Ramos (cell line): ENCODE measurements around the gene BCAR3.

Source experiments
- in situ Hi-C: fragments of 300-500 bp; cut with MboI; formaldehyde crosslinking; loops from one replicate; pipeline ENCODE4 v1.14.3; 2022; ENCODE audit warnings: low sequenced_read_pairs; ENCODE audit not compliant: unreplicated experiment

The BCAR3 gene

DNA sequence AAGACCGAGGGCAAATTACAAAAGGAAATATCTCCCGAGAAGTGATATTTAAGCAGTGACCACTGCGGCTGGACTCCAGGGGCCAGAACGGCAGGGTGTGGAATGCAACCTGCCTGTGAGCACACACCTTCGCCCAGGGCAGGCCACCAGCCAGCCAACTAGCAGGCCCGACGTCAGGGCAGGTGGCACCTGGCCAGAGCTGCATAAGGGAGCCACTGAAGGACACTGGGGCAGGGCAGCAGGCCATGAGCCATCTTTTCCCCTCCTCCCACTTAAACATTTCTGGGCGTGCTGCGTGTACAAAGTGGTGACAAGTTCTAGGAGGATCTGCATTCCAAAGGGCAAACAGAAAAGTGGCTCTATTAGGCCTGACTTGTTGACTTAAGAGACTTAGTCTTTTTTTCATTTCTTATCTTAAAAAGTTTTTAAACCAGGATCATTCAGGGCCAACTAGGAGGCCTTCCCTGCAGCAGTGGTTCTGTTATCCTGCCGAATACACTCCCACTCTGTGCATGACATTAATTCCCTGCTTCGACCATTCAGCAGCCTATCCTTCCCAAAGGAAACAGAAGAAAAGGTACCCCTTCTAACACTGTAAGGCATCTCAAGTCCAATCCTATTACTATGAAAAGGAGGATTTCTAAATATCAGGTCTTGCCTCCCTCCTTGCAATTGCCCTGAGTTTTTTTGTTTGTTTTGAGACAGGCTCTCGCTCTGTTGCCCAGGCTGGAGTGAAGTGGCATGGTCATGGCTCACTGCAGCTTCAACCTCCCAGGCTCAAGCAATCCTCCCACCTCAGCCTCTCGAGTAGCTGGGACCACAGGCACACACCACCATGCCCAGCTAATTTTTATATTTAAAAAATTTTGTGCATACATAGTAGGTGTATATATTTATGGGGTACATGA is 96.3 kb downstream of the BCAR3 start:
- in situ Hi-C loops = no loop called here

DNA sequence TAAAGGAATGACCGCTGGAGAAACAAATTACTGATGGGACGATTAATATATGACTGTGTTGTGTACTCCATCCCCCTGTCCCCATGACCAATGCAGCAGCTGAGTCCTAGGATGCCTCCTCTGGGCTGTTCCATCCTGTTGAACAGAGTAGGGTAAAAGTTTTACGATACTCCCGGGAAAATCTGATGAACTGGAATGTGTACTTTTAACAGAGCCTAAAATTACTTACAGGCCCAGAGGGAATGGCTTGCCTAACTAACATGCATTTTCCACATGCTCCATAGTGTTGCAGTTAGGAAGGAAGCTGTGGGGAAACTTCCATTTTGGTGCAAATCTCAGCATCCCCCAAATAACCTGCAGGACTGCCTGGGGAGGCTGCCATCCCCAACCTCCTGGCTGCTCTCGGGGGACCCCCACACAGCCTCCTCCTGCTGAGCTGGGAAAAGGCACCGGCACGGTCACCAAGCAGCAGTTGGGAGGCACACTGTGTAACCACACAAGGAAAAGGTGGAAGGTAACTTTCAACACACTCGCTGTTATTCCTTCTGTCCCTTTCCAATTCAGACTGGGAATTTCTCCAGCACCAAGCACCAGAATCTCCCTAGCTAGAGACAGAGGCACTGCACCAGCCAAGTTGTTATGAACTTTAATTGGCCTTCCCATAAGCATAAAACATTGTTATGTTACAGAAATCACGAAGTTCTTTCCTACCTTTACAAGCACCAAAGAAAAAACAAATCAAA is 97.2 kb downstream of the BCAR3 start:
- in situ Hi-C loops = no loop called here

DNA sequence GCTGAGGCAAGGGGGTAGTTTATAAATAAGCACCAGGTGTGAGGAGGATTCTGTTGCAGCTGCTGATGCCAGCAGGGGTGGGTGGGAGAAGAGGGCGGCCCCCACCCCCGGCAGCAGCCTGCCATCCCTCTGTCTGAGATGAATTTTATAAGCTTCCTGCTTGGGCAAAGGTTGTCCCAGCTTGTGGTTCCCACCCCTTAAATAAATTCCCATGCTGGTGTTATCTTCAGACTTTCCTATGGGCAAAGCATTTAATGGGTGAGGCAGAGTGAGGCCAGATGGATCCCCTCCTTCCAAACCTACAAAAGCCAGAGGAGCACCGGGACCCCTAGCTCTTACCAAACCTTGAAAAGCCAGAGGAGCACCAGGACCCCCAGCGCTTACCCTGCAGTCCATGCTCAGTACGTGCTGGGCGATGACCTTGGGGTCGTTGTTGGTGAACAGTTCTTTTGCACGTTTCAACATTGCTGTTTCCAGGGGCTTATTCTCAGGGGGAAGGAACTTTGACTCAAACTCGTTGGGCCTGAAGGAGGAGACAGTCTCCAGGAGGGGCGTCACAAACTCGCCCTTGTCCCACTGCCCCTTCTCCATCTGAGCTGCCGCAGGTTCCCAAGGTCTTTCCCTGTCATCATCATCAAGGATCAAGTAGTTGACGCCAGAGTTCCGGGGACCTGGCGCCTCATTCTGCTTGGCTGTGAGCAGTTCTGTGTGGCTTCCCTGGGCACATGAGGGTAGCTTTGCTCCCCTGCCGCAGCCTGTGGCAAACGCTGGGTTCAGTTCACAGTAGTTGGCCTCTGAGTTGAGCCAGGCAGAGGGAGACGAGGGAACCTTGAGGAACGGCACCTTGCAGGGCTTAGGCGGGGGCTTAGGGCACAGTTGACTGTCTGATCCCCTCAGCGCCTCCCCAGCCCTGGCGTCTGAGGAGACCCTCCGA is 99.5 kb downstream of the BCAR3 start:
- in situ Hi-C loops = no loop called here

DNA sequence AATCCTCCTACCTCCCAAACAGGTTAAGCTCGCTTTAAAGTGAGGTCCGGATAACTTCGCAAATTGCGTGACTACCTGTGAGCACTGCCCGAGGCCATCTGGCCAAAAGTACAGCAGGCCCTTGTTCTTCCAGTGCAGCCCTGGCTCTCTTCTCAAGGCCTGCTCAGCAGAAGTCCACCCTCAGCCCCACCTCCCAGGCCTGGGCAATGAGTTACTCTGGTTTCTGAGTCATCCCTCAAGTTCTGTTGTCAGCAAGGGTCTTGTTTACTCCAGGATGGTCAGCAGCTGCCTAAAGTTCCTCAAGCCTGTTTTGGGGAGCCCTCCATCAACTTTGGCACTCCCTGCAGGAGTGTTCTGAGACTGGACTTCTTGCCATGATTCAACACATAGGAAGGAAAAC is 101.7 kb downstream of the BCAR3 start:
- in situ Hi-C loops = no loop called here

DNA sequence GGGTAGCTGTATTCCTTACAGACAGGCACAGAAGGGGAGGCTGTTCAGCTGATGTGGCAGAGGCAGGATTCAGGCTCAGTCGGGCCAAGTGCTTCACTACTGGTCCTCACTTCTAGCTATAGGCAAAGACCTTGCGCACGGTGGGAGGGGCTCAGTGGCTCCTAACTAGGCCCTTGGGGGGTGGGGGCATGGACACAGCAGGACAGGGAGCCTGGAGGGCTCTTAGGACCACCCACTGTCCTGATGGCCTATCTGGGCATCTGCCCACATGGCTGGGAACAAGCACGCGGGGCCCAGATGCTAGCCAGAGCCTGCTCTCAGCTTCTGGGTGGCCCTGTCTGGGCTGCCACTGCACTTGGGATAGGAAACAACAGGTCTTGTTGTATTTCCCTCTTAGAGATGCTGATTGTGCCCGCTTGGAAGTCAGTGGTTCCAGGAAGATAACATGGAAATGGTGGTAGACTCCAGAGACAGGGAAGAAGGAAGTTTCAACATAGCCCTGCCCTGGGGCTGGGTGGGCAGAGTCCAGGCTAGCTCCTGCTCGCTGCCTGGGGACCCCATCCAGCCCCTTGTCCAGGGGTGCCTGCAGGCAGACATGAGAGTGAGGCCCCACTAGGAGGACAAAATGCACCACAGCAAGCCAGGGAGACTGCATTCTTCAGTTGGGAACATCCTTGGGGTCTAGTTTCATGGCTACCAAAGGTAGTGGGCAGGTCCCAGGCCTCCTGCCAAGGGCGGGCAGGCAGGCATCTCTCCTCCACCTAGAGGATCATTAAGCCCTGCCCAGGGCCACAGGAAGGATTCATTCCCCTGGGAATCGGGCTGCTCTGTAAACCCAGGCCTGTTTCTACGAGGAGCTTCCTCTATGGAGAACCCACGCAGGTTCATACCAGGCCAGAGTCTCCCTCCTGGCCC is 102.5 kb downstream of the BCAR3 start:
- in situ Hi-C loops = no loop called here

DNA sequence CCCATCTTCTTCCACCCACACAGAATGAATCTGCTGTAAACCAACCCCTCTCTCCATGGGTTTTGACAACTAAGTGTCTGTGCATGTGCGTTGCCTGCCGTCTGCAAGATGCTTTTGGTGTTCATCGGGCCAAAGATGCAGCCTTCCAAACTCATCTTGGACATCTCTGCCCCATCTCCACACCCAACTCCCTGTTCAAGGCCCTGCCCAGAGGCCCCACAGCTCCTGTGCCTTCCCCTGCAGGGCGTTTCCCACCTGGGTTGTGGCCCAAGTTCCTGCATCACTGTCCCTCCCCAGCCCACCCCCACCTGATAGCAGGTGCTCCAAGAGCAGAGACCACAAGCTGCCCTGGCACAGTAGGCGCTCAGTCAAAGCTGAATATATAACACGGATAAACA is 103.2 kb downstream of the BCAR3 start:
- in situ Hi-C loops = no loop called here

DNA sequence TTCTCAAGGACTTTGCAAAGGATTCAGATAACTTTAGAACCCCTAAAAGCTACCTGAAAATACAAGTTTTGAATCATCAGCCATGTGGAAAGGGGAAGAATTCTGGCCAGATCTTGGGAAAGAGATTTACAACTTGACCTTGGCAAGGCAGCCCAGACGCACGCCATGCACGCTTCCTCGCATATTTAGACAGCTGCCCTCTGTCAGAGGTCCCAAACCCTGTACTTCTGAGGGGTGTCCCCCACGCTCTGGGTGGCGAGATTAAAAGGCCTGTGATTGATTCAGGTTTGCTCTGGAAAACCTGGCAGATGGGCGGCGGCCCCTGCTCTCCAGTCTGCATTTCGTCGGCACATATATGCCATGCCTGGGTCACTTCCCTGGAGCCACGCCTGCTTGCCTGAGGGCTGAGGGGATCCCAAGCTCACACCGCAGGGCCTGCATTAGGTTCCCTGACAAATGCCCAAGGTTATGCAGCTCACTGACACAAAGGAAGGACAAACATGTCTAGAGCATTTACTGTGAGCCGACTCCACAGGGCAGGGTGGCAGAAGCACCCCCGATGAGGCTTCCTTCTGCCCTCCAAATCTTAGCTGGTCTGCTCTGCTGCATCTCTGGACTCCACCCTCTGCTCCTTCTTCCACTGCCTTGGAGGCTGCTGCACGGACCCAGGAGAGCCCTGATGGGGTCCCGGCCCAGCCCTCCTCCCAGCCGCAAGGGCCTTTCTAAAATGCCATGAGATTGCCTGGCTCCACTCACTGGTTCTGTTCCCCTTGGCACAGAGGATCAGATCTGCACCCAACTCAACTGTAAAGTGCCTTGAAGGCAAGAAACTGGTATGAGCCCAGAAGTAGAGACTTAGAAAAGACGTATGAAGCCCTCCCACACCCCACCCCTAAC is 103.9 kb downstream of the BCAR3 start:
- in situ Hi-C loops = no loop called here

DNA sequence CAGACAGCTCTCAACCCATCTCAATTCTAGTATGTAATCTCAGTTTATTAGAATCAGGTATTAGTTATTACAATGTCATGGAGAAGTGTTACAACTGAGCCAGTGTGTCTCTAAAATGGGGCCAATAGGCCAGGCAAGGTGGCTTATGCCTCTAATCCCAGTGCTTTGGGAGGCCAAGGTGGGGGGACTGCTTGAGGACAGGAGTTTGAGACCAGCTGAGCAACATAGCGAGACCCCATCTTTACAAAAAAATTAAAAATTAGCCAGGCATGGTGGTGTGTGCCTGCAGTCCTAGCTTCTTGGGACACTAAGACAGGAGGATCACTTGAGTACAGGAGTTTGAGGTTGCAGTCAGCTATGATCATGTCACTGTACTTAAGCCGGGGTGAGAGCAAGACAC is 104.9 kb downstream of the BCAR3 start:
- in situ Hi-C loops = no loop called here

DNA sequence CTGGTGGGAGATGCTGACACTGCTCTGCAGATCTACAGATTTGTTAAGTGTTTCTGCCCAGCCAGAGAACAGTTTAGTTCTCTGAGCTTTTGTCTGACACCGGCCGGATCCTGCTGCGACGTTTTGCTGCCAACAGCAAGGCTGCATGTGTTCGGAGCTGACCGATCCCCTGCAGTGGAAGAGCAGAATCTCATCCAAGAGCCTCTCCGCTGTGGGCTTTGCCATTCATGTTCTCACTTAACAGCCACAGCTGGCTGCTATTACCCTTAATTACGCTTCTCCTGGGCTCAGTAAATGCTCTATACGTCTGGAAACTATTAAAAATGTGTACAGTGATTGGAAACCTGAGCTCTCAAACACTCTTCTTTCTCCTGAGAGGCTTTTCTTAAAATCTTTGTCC is 105.3 kb downstream of the BCAR3 start:
- in situ Hi-C loops = no loop called here

DNA sequence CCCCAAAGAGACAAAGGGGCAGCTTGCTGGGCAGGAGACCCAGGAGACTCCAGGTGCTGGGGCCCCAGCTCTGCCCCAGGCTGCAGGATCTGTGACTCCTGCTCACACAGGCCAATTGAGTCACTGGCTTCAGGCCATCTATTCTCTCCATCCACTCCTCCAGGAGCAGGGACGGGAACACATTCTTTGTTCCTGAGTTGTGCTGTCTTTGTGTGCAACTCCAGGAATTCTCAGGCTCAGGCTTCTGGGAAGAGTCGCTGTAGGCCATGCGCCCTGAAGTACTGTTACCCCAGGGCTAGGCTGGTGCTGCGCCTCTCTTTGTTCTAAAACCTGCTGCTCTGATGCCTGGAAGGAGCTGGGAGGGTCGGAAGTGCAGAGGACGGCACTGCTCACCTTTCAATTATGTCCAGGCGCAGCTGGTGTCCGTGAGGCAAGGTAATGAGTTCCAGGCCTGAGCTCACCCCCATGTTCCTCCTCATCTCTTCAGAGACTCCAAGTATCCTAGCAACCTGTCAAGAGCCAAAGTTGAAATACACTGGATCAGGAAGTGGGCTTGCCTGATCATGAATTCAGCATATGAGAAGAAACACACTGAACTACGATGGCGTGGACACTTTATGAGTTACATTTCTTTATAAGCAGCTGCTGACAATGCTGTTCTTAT is 105.9 kb downstream of the BCAR3 start:
- in situ Hi-C loops = no loop called here

DNA sequence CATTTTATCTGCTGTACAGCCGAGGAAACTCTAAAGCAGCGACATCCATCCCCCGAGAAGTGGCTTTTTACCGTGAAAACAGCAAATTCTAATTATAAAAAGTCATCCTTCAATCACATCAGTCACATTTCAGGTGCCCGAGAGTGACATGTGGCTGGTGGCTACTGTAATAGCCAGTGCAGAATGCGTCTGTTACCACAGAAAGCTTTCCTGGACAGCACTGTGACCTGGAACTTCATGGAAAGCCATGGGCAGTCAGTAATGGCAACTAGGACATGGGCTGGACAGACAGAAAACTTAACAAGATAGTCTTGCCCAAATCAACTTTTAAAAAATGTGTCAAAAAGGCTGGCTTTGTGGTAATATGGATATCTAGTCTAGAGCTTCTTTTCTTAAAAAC is 106.6 kb downstream of the BCAR3 start:
- in situ Hi-C loops = no loop called here

DNA sequence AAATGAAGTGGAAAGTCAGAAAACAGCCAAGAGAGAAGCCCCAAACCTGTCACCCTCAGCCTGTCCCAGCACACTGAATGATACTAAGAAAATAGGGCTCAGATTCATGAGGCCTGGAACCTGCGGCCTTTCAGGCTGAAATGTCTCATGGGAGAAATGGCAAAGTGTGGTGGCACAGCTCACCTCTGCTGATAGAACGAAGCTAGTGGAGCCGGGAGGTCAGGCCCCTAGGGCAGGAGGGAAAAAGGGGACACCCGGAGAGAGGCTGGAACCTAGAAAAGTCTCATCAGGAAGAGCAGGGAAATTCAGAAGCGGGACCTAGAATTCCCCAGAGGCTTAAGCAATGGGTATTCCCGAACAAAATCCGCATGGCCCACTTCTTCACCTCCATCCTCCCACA is 107.1 kb downstream of the BCAR3 start:
- in situ Hi-C loops = no loop called here

DNA sequence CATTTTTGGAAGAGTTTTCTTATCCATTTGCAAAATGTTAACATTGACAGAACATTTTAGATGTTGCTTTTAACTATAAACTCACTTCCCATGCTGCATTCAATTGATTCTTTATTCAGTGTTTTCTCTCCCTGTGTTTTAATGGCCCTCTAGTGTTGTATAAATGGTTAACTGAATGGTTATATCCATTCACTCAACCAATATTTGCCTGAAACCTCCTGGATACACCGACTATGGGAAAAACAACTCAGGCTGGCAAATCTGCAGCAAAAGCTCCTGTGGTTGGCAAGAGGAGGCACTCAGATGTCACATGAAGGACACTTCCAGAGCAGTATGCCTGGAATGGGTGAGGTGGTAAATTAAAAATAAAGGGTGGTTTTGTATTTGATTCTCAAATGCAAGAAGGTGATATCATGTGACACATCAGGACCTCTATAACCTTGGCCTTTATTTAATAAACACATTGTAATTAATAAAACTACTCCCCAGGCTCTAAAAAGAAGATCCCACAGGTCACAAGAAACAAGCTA is 107.6 kb downstream of the BCAR3 start:
- in situ Hi-C loops = no loop called here

DNA sequence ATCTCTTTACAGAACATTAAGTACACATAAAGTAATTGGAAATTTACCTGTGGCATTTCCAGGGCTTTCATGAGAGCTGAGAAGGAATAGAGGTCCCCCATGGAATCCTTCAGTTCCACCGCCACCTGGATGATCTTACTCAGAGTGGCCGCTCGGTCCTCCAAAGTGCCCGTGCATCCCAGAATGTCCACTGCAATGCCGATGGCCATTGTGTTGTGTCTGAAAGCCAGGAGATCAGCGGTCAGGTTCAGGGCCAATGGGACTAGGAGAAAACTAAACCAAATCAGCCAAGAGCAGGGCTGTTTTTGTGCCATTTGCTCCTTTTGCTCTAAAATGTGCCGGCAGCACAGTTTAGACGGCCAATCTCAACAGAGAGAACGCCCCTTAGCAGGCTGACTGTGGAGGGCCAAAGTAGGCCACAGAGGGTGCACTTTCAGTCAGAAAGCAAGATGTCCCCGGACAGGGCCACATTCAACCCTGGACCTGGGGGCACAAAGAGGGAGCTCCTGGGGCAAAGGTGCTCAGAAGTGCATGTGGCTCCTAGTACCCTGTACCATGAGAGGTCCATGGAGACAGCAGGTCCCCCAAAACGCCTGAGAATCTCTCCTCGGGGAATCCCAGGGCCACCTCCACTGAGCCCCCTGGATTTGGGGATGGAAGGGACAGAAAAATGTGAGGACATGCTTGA is 109.9 kb downstream of the BCAR3 start:
- in situ Hi-C loops = no loop called here

DNA sequence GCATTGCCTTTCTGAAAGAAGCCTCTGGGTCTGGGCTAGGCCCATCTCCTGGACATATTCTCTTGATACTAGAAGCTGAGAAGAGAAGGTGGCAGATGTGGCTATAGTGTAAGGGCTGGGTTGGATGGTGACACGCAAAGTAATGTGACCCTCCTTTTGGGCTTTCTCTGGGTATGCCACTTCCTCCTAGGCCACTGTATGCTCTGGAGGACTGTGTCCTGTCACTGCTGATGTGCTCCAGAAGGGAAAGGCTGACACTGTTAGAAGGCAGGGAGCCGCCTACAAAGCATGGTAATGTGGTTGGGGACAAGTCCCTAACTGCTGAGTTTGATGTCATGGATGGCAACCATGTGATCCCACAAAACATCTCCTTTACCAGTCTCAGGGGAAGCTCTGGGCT is 112.1 kb downstream of the BCAR3 start:
- in situ Hi-C loops = no loop called here

DNA sequence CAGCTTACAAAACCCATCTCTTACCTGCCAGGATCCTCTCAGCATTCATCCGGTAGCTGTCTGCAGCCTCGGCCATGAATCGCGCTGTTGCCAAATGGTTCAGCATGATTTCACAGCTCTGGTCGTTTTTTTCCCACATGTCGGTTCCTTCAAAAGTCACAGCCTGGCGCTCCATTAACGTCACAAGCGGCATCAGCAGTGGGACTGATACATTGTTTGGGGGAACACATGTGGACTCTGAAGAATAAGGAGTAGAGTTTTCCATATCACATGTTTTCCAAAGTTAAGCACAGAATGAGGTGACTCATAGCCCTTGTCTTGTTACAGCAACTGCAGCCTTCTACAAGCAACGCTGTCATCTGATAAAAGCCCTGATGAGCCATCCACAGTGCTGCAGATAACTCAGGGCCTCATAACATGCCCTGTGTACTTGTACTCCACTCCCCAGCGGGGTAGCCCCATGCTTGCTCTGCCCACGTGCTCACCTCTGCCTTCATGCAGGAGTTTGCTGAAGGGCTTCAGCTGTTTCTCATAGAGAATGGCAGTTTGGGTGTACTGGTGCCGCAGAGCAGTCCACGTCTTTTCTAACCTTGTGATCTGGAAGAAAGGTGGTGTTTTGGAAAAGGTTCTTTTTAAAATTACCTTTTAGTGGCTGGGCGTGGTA is 114.2 kb downstream of the BCAR3 start:
- in situ Hi-C loops = no loop called here

DNA sequence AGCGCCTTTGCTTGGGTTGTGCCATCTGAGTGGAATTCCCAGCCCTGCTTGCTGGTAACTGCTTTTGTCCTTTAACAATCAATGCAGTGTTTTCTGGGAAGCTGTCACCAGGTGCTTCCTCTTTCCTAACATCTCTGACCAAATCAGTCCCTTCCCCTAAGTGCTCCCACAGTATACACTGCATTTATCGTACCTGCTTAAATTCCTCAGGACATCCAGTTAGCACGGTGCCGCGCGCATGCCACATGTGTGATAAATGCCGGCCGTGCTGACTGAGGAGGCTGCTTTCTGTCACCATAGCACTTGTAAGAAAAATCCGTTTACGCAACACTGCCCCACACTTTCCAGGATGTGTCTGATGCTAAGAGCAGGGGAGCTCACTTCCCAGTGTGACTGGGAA is 115.4 kb downstream of the BCAR3 start:
- in situ Hi-C loops = no loop called here
